ENCODE data around the gene BANK1.
A peak's percentile ranks its signal among the peaks of the same experiment; 100 is the strongest.

The BANK1 gene

GRCh38 chr4:102042871-102043802 lies 252.6 kb downstream of the BANK1 start:
- CTCF ChIA-PET, result no interaction called here
- no peak for DNase-seq (ENCODE audit: low spot score)
- no peak overlapping the region for H3K27ac ChIP-seq
- TF ChIP-seq CTCF (conservative IDR thresholded peaks at IDR 0.05; ENCODE audit: low read depth), result no peak
- POLR2A ChIA-PET (ENCODE audit: low non-redundant PET), result no interaction called here

GRCh38 chr4:102047616-102048015 lies 257.1 kb downstream of the BANK1 start:
- CTCF ChIA-PET, result interaction anchor here (0.6 kb wide), 1 partner anchor 1543 kb away, joined by 3 read pairs; no protein-coding TSS in a partner anchor
- DNase-seq (ENCODE audit: low spot score), result no peak
- POLR2A ChIA-PET (ENCODE audit: low non-redundant PET), result no interaction called here
- TF ChIP-seq CTCF (conservative IDR thresholded peaks at IDR 0.05; ENCODE audit: low read depth), result no peak
- no peak overlapping the region for H3K27ac ChIP-seq

GRCh38 chr4:102055805-102056204 lies 265.3 kb downstream of the BANK1 start:
- CTCF ChIA-PET, result interaction anchor here (0.7 to 0.9 kb wide), 3 partner anchors 14 to 343 kb away, joined by 3 to 5 read pairs (median 3); no protein-coding TSS in a partner anchor
- no peak for DNase-seq (ENCODE audit: low spot score)
- TF ChIP-seq CTCF (conservative IDR thresholded peaks at IDR 0.05; ENCODE audit: low read depth), result no peak; the same call in 1 of the 2 replicates
- POLR2A ChIA-PET (ENCODE audit: low non-redundant PET), result no interaction called here
- no peak overlapping the region for H3K27ac ChIP-seq

- H3K27ac ChIP-seq, result no peak overlapping the region
- POLR2A ChIA-PET (ENCODE audit: low non-redundant PET), result no interaction called here
- no peak for TF ChIP-seq CTCF (conservative IDR thresholded peaks at IDR 0.05; ENCODE audit: low read depth)
- DNase-seq (ENCODE audit: low spot score), result no peak
- CTCF ChIA-PET, result no interaction called here
These were observed 266.6 kb downstream of the BANK1 start for GRCh38 chr4:102057122-102057521.

- no peak for DNase-seq (ENCODE audit: low spot score)
- TF ChIP-seq CTCF (conservative IDR thresholded peaks at IDR 0.05; ENCODE audit: low read depth), result no peak
- H3K27ac ChIP-seq, result no peak overlapping the region
- POLR2A ChIA-PET (ENCODE audit: low non-redundant PET), result no interaction called here
- CTCF ChIA-PET, result interaction anchor here (0.7 kb wide), 1 partner anchor 1105 kb away, joined by 3 read pairs; no protein-coding TSS in a partner anchor
These were observed 270.6 kb downstream of the BANK1 start for GRCh38 chr4:102061133-102061532.

GRCh38 chr4:102064747-102065442 lies 274.4 kb downstream of the BANK1 start:
- H3K27ac ChIP-seq, result no peak overlapping the region
- POLR2A ChIA-PET (ENCODE audit: low non-redundant PET), result no interaction called here
- peak; percentile 1 for DNase-seq (ENCODE audit: low spot score)
- TF ChIP-seq CTCF (conservative IDR thresholded peaks at IDR 0.05; ENCODE audit: low read depth), result no peak
- CTCF ChIA-PET, result no interaction called here
